Measurements from ENCODE around the gene TBC1D9.

TBC1D9 gene

DNA sequence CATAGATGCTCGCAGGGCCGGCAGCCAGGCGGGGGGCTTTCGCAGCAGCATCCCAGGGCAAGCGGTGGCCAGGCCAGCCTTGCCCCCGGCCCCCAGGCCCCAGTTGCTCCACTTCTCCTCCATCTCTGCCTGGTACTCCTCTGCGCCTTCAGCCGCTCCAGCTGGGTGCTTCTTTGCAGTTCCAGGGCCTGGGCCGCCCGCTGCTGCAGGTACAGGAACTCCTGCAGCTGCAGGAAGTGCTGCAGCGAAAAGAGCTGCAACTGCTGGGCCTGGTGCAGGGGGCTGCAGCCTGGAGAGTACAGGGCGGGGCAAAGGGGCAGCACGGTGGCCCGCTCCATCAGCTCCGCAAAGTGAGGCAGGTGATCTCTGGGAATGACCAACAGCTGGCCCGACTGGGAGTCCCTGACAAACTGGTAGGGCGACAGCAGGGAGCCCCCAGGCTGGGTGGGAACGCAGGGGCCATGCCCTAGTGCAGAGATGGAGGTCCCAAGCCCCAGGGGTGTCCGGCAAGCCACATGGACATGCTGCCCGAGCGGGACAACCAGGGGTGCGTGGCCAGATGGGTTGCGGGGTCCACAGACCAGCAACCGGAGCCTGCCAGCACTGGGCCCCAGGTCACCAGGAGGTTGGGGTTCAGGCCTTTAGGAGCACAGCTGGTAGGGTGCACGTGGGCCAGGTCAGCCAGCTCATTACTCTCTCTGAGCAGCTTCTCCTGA, 111.6 kb downstream of the TBC1D9 start:
- FAIRE-seq = no peak

DNA sequence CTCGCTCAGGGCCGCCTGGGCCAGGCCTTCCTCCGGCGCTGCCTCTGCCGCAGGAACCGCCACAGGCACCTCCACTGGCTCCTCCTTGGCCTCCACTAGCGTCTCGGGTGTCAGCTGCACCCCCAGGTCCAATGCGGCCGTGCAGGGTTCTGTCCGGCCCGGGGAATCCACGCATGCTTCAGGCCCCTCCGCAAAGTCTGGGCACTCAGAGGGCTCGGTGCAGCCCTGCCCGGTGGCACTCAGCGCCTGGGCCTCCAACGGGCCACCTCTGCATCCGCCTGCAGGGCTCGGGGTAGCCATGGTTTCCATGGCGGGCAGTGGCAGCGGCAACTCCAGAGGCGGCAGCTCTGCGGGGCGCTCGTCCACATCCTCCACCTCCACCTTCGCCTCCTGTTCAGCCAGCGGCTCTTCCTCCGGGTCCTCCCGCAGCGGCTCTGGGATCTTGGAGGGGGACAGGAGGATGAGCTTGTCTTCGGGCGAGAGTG, 112.6 kb downstream of the TBC1D9 start:
- no peak for FAIRE-seq

DNA sequence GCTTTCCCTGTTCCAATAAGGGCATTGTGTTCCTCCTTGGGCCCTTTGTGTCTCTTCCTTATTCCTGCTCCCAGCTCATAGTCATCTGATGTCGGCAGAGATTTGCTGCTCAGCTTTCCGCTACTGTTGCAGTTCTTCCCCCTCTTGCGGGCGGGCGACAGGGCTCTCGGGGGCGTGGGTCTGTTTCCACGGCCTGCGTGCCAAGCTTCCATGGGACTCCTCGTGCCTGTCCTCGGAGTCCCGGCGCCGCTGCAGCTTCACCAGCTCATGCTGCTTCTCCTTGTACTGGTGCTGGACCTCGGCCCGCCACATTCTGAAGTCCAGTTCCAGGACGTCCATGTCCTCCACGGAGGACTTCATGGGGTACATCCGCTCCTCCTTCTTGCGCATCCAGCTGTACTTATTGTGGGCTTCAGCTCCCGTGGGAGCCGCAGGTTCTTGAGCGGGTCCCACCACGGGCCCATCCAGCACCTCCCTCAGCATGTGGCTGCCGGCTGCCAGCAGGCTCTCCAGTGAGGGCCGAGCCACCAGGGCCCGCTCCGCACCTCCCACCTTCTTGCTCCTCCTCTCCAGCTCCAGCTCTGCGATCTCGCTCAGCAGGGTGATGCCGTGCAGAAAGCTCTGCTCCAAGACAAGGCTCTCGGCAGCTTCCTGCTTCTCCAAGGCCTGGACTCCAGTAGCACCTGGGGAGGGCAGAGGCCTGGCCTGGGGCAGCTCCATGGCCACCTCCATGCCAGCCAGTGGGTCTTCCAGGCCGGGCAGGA, 113.3 kb downstream of the TBC1D9 start:
- no peak for FAIRE-seq

DNA sequence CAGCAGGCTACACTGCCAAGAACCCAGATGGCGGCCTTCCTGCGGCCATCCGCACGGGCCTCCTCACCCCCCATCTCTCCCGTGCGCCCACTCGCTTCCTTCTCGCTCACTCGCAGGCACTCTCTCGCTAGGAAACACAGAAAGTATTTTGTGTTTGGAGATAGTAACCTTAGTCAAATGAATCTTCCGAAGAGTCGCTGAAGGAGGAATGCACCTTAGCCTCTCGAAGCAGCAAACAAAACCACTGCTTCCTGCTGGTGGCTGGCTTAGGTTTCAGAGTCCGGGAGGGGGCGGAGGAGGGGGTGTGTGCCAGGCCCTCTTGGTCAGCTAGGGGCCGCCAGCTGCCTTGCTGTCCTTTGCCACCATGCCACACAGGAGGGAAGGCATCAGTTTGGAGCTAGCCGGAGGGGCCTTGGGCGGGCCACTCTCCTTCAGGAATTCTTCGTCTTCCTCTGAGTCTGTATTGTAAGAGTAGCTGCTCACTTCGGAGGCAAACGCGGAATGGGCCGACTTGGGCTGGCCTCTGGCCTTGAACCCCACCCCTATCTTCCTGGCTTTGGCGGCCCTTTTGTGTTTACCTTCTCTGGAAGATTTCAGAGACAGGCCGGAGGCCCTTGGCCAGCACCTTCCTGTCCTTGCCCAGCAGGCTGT, 114.3 kb downstream of the TBC1D9 start:
- FAIRE-seq = no peak

DNA sequence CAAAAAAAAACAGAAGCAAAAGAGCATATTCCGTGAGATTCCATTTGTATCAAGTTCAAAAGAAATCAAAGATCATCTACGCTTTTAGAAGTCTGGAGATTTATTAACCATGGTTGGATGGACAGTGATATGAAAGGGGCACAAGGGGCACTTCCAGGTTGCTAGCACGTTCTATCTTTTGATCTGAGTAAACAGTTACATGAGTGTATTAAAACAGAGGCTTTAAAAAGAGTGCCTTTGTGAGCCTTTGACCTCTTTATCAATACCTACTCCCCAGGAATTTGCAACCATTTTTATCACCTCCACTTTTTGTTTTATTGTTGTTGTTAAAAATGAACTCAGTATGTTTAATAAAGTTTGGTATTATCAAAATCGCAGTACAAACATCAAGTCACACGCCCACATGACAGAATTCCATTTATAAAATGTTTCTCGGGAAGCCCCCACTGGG, 115.1 kb downstream of the TBC1D9 start:
- no peak for FAIRE-seq

DNA sequence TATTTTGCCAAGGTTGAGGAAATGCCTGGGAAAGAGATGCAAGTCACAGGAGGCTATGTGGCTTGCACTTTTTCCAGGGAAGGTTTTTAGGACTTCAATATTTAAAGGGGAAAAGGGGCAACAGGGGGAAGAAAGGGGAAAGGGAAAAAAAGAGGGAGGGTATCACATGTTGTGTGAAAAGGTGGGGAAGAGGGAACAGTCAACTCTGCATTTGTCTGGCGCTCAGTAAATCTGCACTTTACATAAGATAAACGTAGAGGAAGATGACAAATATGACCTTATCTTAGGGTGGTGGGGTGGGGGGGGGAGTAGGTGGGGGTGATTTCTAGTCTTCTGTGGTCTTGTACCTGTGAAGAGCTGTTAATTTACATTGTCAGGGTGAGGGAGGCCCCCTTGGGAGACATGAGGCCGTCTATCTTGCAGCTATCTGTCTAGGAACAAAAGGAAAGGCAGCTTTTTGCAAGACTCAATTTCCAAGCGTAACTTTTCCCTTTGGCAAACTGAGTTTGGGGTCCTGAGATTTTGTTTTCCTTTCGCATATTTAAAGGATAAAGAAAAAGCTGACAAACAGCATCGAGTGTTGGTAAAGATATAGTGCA, 115.9 kb downstream of the TBC1D9 start:
- FAIRE-seq = no peak

DNA sequence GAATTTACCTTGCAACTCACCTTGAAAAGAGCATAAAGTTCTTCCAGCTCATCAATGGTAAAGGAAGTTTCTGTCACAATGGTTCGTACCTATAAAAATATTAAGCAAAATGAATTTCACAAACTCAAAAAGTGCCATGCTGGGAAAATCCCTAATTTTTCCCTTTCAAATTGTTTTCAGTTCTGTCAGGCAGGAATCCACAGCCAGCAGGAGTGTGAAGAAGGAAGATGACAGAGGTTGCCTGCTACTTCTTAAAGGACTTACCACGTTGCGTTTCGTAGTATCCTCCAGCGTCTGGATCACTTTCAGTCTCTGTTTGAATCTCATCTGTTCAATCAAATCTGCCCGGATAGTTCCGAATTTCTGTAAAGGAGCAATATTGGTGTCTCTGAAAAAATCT, 117.1 kb downstream of the TBC1D9 start:
- FAIRE-seq = no peak

DNA sequence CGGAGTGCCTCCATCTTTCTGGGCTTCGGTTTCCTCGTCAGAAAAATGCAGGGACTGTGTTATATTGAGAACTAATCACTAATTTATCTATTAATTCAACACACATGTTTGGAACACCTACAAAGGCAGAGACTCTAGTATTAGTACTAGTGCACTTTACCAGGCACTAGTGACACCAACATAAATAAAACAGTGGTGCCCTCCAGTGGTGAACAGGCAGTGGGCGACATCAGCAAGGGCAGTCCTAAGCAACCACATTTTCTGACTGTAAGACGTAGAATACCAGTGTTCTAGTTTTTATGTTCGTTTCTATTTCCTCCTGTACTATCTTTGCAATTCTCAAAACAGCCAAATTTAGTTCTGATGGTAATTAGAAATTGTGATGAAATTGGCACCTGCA, 118.3 kb downstream of the TBC1D9 start:
- FAIRE-seq = no peak

DNA sequence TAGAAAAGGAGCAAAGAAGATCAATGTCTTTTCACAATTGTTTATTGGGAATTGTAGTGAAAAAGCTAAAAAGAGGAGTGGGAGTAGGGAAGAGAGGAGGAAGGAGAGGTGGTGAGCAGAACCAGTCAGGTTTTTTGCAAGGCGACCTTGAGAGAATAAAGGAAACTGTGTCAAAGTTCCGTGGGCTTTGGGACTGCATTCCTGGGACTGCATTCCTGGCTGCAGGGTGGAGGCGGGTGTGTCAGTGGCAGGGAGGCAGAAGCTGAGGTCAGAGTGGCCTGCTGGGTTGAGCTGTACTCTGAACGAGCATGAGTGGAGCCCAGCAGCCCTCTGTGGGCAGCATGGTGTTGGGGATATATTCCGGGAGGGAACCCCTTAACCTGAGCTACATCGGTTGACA, 120.6 kb downstream of the TBC1D9 start:
- FAIRE-seq = no peak

DNA sequence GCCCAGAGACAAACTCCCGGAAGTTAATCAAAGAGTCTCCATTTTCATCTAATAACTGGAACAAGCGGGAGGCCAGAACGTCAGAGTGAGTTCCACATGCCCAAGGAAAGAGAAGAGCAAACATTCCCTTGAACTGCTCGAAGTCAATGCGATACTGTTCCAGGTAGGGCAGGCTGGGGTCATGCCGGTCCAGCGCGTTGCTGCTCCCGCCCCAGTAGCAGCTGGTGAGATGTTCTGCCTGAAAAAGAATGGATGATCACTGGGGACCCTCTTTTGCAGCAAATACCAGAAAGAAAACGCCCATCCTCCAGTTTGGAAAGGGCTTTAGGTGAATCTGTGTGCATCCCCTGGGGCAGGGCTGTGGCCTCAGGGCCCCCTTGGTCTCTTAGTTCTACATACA, 122.2 kb downstream of the TBC1D9 start:
- no peak for FAIRE-seq

DNA sequence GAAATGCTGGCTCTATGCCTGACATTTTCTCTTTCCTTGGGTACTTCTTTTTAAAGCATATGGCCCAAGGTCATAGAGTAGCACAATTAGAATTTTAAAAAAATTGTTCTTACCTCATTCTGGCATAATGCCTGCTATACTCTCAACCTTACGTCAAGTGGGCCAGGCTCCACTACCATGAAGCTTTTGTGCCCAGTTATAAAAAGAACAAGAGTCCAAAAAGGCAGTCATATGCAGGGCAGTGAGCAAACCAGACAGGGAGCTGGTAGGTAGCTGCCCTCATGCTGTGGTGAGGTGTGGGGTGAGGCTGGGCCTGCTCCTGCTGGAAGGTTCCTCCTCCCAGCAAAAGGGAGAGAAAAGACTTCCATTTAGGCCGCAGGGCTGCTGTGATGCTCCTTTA, 123.1 kb downstream of the TBC1D9 start:
- no peak for FAIRE-seq

DNA sequence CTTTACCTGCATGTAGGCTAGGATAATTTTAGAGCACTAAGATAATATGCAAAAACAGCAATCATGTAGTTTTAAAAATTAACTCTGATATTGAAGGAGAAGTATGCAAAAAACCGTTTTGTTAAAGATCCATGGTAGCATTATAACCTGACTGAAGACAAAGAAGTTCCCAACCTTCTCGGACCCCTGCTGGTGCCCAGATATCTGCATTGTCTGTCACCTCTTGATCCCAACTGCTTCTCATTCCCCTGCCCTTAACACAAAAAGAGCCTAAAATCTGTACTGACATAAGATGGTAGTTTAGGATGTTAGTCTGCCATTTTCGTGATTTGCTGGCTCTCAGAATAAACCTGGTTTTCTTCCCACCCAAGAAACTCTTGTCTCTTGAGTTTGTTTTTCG, 125.9 kb downstream of the TBC1D9 start:
- no peak for FAIRE-seq

DNA sequence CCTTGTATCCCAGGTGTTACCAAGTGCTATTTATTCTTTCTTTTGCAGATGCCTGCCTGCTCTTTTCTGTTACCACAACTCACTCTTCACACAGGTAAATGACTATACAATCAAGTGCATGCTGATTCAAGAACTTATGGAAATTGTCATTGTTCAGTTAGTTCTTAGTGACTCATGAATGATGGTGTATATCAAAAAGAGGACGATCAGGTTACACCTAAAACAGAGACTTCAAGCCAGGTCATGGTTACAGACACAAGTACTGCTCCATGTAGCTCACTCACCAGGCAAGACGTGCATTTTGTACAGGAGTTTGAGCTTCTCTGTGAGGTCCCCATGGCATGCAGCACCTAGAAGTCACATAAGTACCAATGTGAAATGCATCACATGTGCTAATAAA, 128.2 kb downstream of the TBC1D9 start:
- no peak for FAIRE-seq

DNA sequence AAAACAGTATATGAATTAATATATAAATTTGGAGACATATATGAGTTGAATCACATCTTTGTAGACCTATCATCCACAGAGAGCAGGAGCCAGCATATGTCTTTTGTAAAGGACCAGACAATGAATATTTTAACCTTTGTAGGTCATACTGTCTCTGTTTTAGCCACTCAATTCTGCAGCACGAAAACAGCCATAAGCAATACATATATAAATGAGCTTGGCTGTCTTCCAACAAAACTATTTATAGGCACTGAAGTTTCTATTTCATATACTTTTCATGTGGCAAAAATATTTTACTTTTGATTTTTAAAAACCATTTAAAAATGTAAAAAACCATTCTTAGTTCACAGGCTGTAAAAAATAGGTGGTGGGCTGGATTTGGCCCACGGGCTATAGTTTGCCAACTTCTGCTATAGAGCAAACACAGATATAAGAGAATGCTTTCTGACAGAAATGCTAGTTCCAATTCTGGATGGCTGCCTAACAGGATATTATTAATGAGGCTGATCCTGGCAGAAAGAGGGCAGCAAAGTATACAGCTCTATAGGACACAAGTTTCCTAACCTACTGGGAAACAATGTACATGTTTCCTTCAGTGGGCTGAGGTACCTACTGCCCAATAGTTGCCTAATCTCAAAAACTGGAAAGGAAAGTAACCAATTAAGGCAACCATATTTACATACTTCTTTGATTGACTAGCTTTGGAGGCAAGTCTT, 129.4 kb downstream of the TBC1D9 start:
- FAIRE-seq = no peak

DNA sequence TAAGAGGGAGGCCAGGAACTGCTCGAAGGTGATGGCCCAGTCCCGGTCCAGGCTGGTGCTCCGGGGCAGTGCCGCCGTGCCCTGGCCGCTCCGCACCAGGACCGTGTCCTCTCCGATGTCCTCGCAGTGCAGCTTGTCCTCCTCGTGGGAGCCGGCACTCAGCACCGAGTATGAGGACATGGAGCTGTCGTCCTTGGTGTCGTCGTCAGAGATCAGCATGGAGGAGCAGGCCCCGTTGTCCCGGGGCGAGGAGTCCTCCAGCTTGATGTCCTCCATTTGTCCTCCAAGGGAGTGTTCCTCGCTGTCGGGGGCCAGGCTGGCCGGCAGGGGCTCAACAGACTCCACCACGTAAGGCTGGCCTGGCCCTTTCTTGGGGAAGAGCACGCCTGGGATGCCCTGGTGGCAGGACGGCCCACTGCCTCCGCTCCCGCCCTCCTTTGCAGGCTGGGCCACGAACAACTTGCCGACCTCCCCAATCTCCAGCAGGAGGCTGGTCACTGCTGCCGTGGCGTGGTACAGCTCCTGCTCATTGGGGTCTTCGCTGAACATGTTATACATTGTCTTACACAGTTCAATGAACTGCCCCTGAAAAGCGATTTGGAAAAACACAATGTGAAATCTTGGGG, 133.7 kb downstream of the TBC1D9 start:
- FAIRE-seq = no peak

DNA sequence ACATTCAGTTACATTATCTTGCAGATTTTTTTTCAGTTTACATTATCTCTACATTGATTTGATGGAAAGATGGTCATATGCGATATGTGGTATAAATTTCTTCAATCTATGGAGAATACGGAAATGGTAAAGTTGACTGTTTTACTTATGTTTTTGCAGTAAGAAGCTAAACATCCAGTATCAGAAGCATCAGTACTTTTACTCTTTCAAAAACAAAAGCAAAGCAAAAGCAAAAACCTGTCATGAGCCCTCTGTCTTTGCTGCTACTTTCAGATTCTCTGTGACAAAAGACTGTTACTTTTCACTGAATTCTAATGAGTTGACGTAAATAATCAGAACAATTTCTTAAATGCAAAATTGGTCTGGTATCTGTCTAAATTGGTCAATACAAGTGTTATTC, 135.0 kb downstream of the TBC1D9 start:
- FAIRE-seq = no peak

DNA sequence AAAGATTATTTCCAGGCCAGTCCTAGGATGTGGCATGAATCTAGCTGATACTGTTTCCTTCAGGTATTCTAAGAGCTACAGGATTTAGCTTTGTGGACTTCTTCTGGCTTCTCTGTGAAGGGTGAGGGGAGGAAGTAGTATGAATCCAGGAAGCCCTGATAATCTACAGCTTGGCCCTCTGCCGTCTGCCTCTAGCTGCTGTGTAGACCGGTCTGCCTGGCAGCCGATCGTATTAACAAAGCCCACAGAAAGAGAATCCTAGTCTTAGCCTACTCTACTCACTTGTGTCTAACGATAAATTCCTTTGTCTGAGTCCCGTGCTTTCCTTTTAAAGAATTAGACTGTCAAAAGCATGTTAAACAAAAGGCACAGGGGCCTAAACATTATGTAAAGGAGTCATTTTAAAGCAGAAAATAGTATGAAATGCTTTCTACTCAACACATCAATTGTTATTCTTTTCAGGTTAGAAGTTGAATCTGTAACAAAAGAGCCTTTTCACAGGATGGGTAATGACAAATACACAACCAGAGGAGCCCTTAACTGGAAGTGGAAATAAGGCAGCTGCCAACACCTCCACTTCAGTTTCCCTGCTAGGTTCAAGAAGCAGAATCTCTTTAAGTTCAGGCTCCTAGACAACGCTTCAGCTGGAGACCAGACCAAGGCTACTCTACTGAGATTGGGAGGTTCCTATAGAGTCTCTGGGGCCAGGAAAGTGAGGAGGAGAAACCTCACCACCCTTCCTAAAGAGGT, 138.5 kb downstream of the TBC1D9 start:
- FAIRE-seq = no peak

DNA sequence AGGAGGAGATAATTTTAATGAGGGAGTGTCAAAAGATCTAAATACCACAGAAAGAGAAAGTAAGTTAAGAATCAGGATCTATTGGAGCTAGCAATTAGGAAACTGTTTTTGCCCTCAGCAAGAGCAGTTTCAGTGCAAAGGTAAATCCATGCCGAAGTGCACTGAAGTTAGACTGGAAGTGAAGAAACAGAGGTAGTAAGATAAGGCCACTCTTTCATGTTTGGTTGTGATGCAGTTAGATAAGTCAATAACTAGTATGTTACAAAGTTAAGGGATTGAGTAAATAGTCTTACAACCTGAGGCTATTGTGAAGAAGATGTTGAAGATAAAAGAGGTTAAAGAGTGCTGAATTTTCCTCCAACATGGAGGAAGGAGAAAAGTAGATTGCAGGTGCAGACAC, 140.7 kb downstream of the TBC1D9 start:
- no peak for FAIRE-seq

DNA sequence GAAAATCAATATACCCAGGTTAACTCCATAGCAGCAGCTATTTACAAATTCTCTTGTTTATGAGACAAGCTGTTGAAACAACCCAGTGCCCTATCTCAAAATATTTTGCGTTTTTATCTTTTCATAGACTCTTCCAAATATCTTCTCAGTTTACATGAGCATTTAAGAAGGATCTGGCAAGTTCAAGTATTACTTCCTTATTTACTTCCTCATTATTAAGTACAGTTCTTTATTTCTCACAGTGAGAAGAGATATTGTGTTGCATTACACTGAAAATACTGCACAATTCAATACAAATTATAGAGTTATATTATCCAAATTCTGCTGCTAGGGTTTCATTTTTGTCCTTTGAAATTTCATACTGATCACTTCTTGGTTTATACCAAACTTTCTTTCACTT, 143.8 kb downstream of the TBC1D9 start:
- no peak for FAIRE-seq

DNA sequence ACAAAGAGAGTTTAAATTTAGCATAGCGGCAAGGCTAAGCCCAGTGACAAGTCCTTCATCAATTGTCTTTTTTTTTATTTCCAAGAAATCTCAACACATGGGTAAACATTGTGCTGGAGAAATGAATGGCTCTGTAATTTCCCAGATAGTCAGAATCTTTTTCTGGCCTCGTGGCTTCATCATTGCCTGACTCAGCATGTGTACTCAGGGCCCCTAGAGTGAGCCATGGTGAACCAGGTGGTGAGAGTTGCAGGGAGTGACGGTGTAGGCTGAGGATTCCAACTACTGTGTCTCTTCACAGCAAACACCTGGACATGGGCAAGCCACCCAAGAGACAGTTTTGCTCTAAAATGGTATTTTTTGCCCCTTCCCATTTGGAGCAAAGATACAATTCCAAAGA, 144.3 kb downstream of the TBC1D9 start:
- FAIRE-seq = no peak
